Tibial nerve (tissue), 3 donors: ENCODE results near the gene GUCY1A1.

Source experiments
- CTCF ChIP-seq, 5 experiments: fragments of 200-600 bp in 3 of 5; fragments of 450-650 bp in 2 of 5; sonication (generic) in 3 of 5; IDR thresholded peaks; one replicate each; pipeline ENCODE4 v1.5.1; 2016 to 2019; ENCODE audit warnings: antibody characterized with exemption in 5 of 5, mild to moderate bottlenecking in 3 of 5, moderate library complexity in 2 of 5
- POLR2A ChIP-seq, 2 donors: fragments of 450-650 bp; IDR thresholded peaks; one replicate each; pipeline ENCODE4 v1.6.1; 2017; ENCODE audit warnings: antibody characterized with exemption in 2 of 2, mild to moderate bottlenecking in 2 of 2, moderate library complexity in 2 of 2

GRCh38 chr4:155769090-155769489, 102.4 kb downstream of the GUCY1A1 start:
- TF ChIP-seq CTCF (IDR thresholded peaks at IDR 0.05) (no peak), POLR2A (IDR thresholded peaks at IDR 0.05) (no peak)
